DMS53 treated with DMSO at 0.1 percent for 48 hours (cell line): Measurements from ENCODE around the gene PANX2.

ENCODE experiments used
- DNase-seq: peaks from one replicate; lab custom pipeline; 2025; ENCODE audit not compliant: unreplicated experiment; lab: John Stamatoyannopoulos, UW

The PANX2 gene

GRCh38 chr22:50169181-50169759, 1.3 kb upstream of the PANX2 start:
- no peak for DNase-seq

- DNase-seq = no peak
Measured at GRCh38 chr22:50169774-50170341, 673 bp upstream of the PANX2 start.

- DNase-seq = no peak
Measured at GRCh38 chr22:50171319-50171964, 911 bp downstream of the PANX2 start.

GRCh38 chr22:50171965-50172421, 1.5 kb downstream of the PANX2 start:
- DNase-seq = no peak

- DNase-seq = no peak
Measured at GRCh38 chr22:50173311-50173982, 2.9 kb downstream of the PANX2 start.

- DNase-seq = no peak
Measured at GRCh38 chr22:50173983-50174355, 3.4 kb downstream of the PANX2 start.

- DNase-seq = no peak
Measured at GRCh38 chr22:50174382-50175190, 4.1 kb downstream of the PANX2 start.

- DNase-seq = no peak
Measured at GRCh38 chr22:50175191-50175461, 4.6 kb downstream of the PANX2 start.

GRCh38 chr22:50175921-50176849, 5.7 kb downstream of the PANX2 start:
- no peak for DNase-seq

- DNase-seq = no peak
Measured at GRCh38 chr22:50176850-50177536, 6.5 kb downstream of the PANX2 start.

GRCh38 chr22:50177537-50178470, 7.3 kb downstream of the PANX2 start:
- no peak for DNase-seq

- DNase-seq = no peak
Measured at GRCh38 chr22:50178471-50178864, 7.9 kb downstream of the PANX2 start.

GRCh38 chr22:50178871-50179869, 8.6 kb downstream of the PANX2 start:
- DNase-seq = no peak

GRCh38 chr22:50179937-50180726, 9.6 kb downstream of the PANX2 start:
- no peak for DNase-seq

- no peak for DNase-seq
Measured at GRCh38 chr22:50180727-50181521, 10.4 kb downstream of the PANX2 start.
